ENCODE measurements around the gene NLRC5. TPM values are rescaled to one million over a fixed set of nuclear protein-coding genes. Genes with fewer than 3 reads are reported as not detected.

The NLRC5 gene
- total RNA-seq, 1 donor from 2014 or later, result 4.5 TPM

GRCh38 chr16:57110937-57111336 lies 121.6 kb downstream of the NLRC5 start:
- H3K4me3 ChIP-seq (ENCODE audit: low read depth, low read length), result no peak overlapping the region
- DNase-seq (ENCODE audit: low read depth), result no peak
- TF ChIP-seq CTCF (conservative IDR thresholded peaks at IDR 0.05; ENCODE audit: low read depth, low read length), result no peak

GRCh38 chr16:57111420-57111819 lies 122.1 kb downstream of the NLRC5 start:
- TF ChIP-seq CTCF (conservative IDR thresholded peaks at IDR 0.05; ENCODE audit: low read depth, low read length), result no peak
- no peak for DNase-seq (ENCODE audit: low read depth)
- no peak overlapping the region for H3K4me3 ChIP-seq (ENCODE audit: low read depth, low read length)

GRCh38 chr16:57112403-57113041 lies 123.2 kb downstream of the NLRC5 start:
- TF ChIP-seq CTCF (conservative IDR thresholded peaks at IDR 0.05; ENCODE audit: low read depth, low read length), result no peak
- DNase-seq (ENCODE audit: low read depth), result no peak
- H3K4me3 ChIP-seq (ENCODE audit: low read depth, low read length), result no peak overlapping the region

- peak; percentile 7 for DNase-seq (ENCODE audit: low read depth)
- no peak overlapping the region for H3K4me3 ChIP-seq (ENCODE audit: low read depth, low read length)
- no peak for TF ChIP-seq CTCF (conservative IDR thresholded peaks at IDR 0.05; ENCODE audit: low read depth, low read length)
Observed at GRCh38 chr16:57113042-57113453, 123.7 kb downstream of the NLRC5 start.

- no peak for TF ChIP-seq CTCF (conservative IDR thresholded peaks at IDR 0.05; ENCODE audit: low read depth, low read length)
- H3K4me3 ChIP-seq (ENCODE audit: low read depth, low read length), result no peak overlapping the region
- DNase-seq (ENCODE audit: low read depth), result no peak
Observed at GRCh38 chr16:57113664-57114063, 124.3 kb downstream of the NLRC5 start.

GRCh38 chr16:57115168-57115513 lies 125.8 kb downstream of the NLRC5 start:
- no peak for TF ChIP-seq CTCF (conservative IDR thresholded peaks at IDR 0.05; ENCODE audit: low read depth, low read length)
- no peak overlapping the region for H3K4me3 ChIP-seq (ENCODE audit: low read depth, low read length)
- DNase-seq (ENCODE audit: low read depth), result no peak

- DNase-seq (ENCODE audit: low read depth), result no peak
- TF ChIP-seq CTCF (conservative IDR thresholded peaks at IDR 0.05; ENCODE audit: low read depth, low read length), result no peak
- no peak overlapping the region for H3K4me3 ChIP-seq (ENCODE audit: low read depth, low read length)
Observed at GRCh38 chr16:57115514-57116182, 126.3 kb downstream of the NLRC5 start.
